Gastrocnemius medialis (tissue), 4 donors: Measurements from ENCODE around the gene DOCK8.

Experiments
- CTCF ChIP-seq, 5 experiments: fragments of 450-650 bp in 3 of 5; fragments of 200-600 bp in 2 of 5; sonication (generic) in 2 of 5; IDR thresholded peaks in 4 of 5; conservative IDR thresholded peaks in 1 of 5; 1 replicate in 4 of 5; 2 replicates in 1 of 5; pipeline ENCODE4 v1.5.1; 2016 to 2019; ENCODE audit warnings: antibody characterized with exemption in 5 of 5, mild to moderate bottlenecking in 3 of 5, moderate library complexity in 3 of 5
- POLR2A ChIP-seq, 2 donors: fragments of 450-650 bp; IDR thresholded peaks; one replicate each; pipeline ENCODE4 v1.6.1; 2017; ENCODE audit warnings: antibody characterized with exemption in 2 of 2, mild to moderate bottlenecking in 2 of 2, moderate library complexity in 2 of 2

- TF ChIP-seq POLR2A (IDR thresholded peaks at IDR 0.05) (no peak), CTCF (IDR thresholded peaks at IDR 0.05 in 4 of 5, conservative IDR thresholded peaks at IDR 0.05 in 1 of 5) (no peak)
These were observed 224.5 kb downstream of the DOCK8 start for GRCh38 chr9:438961-439768.
